ENCODE data around the gene ADAMTS15. TPM values are rescaled to one million over a fixed set of nuclear protein-coding genes. Genes with fewer than 3 reads are reported as not detected.

Gene ADAMTS15
- total RNA-seq, 1 donor from 2014 or later, result 81.6 TPM

GRCh38 chr11:130423541-130424142, 24.8 kb upstream of the ADAMTS15 start:
- no peak for DNase-seq (ENCODE audit: extremely low spot score, unreplicated experiment)
- peaks cover 58% of the 10 kb centered on the region for H3K27me3 Mint-ChIP-seq (ENCODE audit: unreplicated experiment)
- peaks cover 12% of the 10 kb centered on the region for H3K4me1 Mint-ChIP-seq (ENCODE audit: unreplicated experiment)
- H3K36me3 Mint-ChIP-seq (ENCODE audit: unreplicated experiment), result peaks cover 2% of the 10 kb centered on the region
- H3K27ac Mint-ChIP-seq (ENCODE audit: unreplicated experiment), result no peak overlapping the region
- no peak overlapping the region for H3K4me3 Mint-ChIP-seq (ENCODE audit: unreplicated experiment)
- H3K9me3 Mint-ChIP-seq (ENCODE audit: unreplicated experiment), result no peaks in the 10 kb centered on the region
- no peak for TF ChIP-seq CTCF (IDR thresholded peaks at IDR 0.05)

DNA sequence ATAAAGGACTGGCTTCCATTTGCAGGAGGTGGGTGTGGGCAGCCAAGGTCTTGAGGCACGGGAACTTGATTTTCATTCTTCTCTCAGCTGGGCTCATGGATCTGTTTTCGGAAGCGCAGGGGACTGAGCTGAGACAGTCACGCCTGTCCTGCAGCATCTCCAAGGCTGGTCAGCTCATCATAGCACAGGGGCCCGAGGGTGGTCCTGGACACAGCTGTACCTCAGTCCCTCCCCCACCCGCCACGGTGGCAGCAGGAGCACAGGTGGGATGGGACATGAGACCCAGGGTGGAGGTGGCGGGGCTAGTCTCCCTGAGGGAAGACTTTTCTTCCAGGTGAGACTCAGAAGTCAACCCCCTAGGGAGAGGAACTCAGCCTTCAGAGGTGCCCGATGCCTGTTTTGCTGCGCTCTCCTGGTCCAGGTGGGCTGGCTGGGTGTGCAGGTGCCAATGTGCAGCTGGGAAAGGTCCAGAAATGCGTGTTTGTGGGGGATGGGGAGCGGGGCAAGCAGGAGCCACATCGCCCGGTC, 23.8 kb upstream of the ADAMTS15 start:
- Mint-ChIP-seq H3K27ac (ENCODE audit: unreplicated experiment) (no peak overlapping the region), H3K4me3 (ENCODE audit: unreplicated experiment) (no peak overlapping the region), H3K36me3 (ENCODE audit: unreplicated experiment) (peaks cover 5% of the 10 kb centered on the region), H3K27me3 (ENCODE audit: unreplicated experiment) (peaks cover 69% of the 10 kb centered on the region), H3K4me1 (ENCODE audit: unreplicated experiment) (peaks cover 16% of the 10 kb centered on the region), H3K9me3 (ENCODE audit: unreplicated experiment) (no peaks in the 10 kb centered on the region)
- no peak for DNase-seq (ENCODE audit: extremely low spot score, unreplicated experiment)
- TF ChIP-seq CTCF (IDR thresholded peaks at IDR 0.05), result no peak

DNA sequence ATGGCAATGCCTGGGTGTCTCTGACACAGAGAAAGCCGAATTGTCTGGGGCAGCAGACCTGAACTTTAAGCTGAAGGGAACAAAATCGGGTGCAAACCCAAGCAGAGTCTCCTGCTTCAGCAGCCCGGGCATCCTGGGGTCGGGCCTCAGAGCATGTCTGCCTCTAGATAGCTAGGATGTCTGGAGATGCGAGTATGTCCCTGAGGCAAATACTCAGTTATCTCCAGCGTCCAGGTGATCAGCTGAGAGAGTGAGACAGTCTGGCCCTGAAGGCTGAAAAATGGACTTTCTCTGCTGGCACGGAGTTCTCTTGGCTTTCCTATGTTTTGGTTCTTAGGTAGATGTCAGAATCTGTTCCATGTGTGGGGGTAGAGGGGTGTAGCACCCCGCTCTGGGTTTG, 23.3 kb upstream of the ADAMTS15 start:
- H3K4me1 Mint-ChIP-seq (ENCODE audit: unreplicated experiment), result peaks cover 16% of the 10 kb centered on the region
- no peak overlapping the region for H3K27ac Mint-ChIP-seq (ENCODE audit: unreplicated experiment)
- H3K9me3 Mint-ChIP-seq (ENCODE audit: unreplicated experiment), result no peaks in the 10 kb centered on the region
- no peak for TF ChIP-seq CTCF (IDR thresholded peaks at IDR 0.05)
- H3K4me3 Mint-ChIP-seq (ENCODE audit: unreplicated experiment), result no peak overlapping the region
- no peak for DNase-seq (ENCODE audit: extremely low spot score, unreplicated experiment)
- peaks cover 72% of the 10 kb centered on the region for H3K27me3 Mint-ChIP-seq (ENCODE audit: unreplicated experiment)
- H3K36me3 Mint-ChIP-seq (ENCODE audit: unreplicated experiment), result peaks cover 5% of the 10 kb centered on the region

GRCh38 chr11:130426223-130426836, 22.1 kb upstream of the ADAMTS15 start:
- Mint-ChIP-seq H3K27ac (ENCODE audit: unreplicated experiment) (no peak overlapping the region), H3K4me1 (ENCODE audit: unreplicated experiment) (peaks cover 16% of the 10 kb centered on the region), H3K9me3 (ENCODE audit: unreplicated experiment) (no peaks in the 10 kb centered on the region), H3K4me3 (ENCODE audit: unreplicated experiment) (no peak overlapping the region), H3K27me3 (ENCODE audit: unreplicated experiment) (peaks cover 69% of the 10 kb centered on the region), H3K36me3 (ENCODE audit: unreplicated experiment) (peaks cover 5% of the 10 kb centered on the region)
- no peak for TF ChIP-seq CTCF (IDR thresholded peaks at IDR 0.05)
- DNase-seq (ENCODE audit: extremely low spot score, unreplicated experiment), result no peak

- no peak for TF ChIP-seq CTCF (IDR thresholded peaks at IDR 0.05)
- Mint-ChIP-seq H3K9me3 (ENCODE audit: unreplicated experiment) (no peaks in the 10 kb centered on the region), H3K4me1 (ENCODE audit: unreplicated experiment) (peaks cover 16% of the 10 kb centered on the region), H3K4me3 (ENCODE audit: unreplicated experiment) (peak overlapping the region; percentile 63), H3K36me3 (ENCODE audit: unreplicated experiment) (peaks cover 5% of the 10 kb centered on the region), H3K27ac (ENCODE audit: unreplicated experiment) (no peak overlapping the region), H3K27me3 (ENCODE audit: unreplicated experiment) (peaks cover 65% of the 10 kb centered on the region)
- no peak for DNase-seq (ENCODE audit: extremely low spot score, unreplicated experiment)
Observed at GRCh38 chr11:130426837-130427341, 21.6 kb upstream of the ADAMTS15 start.

All from osteocyte (in vitro differentiated cells).